HCT116 (cell line): Measurements from ENCODE around the gene PODNL1.

ENCODE experiments used
- CEBPB ChIP-seq: IDR thresholded peaks from 2 replicates; pipeline ENCODE4 v1.6.1; 2012; ENCODE audit warnings: low read depth
- TF ChIP-seq, protein P1 (sequence below), 3 experiments: fragments of 200-600 bp in 1 of 3; sonication (generic) in 1 of 3; IDR thresholded peaks in 2 of 3; conservative IDR thresholded peaks in 1 of 3; 2 replicates each; pipeline ENCODE4 v1.5.1; 2012 to 2017; ENCODE audit warnings: low read depth in 2 of 3, low read length in 2 of 3, antibody characterized with exemption in 1 of 3, borderline replicate concordance in 1 of 3, control low read depth in 1 of 3, mild to moderate bottlenecking in 1 of 3, mixed read lengths in 1 of 3, mixed run types in 1 of 3, moderate library complexity in 1 of 3; ENCODE audit not compliant: insufficient read depth in 1 of 3

DNA sequence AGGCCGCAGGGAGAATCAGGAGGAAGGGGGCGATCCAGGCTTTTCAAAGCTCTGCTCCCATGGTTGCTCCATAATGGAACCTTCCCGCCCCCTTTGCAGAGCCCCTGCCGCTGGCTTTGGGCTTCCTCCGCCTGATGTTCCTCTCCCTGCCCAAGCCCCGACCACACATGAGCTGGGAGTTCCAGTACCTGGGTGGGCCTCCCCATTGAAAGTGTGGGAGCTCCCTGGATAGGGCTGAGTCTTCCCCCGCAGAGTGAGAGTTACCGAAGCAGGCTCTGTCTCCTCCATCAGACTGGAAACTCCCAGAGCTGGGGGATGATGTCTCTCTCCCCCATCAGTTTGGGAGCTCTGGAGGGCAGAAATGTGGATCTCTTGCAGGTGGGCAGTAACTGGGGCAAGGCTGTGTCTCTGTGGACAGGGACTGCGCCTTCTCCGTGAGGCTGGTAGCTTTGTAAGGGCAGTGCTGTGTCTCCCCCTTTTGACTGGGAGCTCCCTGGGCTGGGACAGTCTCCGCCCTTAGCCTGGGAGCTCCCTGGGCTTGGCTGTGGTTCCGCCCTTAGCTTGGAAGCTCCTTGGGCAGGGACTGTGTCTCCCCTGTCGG lies 14.8 kb upstream of the PODNL1 start:
- TF ChIP-seq, protein P1, sequence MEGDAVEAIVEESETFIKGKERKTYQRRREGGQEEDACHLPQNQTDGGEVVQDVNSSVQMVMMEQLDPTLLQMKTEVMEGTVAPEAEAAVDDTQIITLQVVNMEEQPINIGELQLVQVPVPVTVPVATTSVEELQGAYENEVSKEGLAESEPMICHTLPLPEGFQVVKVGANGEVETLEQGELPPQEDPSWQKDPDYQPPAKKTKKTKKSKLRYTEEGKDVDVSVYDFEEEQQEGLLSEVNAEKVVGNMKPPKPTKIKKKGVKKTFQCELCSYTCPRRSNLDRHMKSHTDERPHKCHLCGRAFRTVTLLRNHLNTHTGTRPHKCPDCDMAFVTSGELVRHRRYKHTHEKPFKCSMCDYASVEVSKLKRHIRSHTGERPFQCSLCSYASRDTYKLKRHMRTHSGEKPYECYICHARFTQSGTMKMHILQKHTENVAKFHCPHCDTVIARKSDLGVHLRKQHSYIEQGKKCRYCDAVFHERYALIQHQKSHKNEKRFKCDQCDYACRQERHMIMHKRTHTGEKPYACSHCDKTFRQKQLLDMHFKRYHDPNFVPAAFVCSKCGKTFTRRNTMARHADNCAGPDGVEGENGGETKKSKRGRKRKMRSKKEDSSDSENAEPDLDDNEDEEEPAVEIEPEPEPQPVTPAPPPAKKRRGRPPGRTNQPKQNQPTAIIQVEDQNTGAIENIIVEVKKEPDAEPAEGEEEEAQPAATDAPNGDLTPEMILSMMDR (IDR thresholded peaks at IDR 0.05 in 2 of 3, conservative IDR thresholded peaks at IDR 0.05 in 1 of 3; ENCODE audit: borderline replicate concordance in 1 of 3, insufficient read depth in 1 of 3, low read depth in 2 of 3, low read length in 2 of 3), result no peak
- TF ChIP-seq CEBPB, result no peak
